ENCODE results near the gene SCUBE1.

The SCUBE1 gene

DNA sequence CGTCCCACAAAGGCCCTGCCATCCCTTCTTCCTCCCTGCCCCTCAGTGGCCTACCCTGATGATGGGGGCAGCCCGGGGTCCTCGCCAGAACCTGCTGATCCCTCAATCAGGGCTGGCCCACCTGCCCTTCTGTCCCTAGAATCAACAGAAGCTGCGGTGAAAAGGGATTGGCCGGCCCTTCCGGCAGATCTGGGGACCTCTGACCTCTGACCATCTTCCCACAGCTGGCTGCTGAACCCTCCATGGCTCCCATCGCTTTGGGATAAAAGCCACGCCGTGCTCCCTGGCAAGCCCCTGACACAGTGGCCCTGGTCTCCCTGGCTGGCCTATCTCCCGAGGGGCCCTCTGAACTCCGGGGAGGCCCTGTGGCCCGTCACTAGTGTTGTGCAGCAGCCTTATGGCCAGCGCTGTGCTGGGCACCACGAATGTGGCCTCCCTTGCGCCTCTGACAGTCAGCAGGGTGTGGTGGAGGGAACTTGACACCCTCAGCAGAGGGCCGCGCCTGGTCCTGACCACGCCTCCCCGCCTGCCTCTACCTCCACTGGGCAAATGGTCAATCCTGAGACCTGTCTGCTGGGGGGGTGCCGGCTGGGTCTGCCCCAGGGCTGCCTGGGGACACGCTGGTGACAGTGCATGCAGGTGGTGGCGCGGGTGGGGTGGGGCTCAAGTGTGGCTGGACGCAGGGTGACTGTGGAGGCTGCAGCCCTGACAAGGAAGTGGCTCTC, 98.2 kb downstream of the SCUBE1 start:
- H3K27ac ChIP-seq: no peak overlapping the region
- POLR2A ChIA-PET (ENCODE audit: low non-redundant PET): no interaction called here
- no peak for DNase-seq (ENCODE audit: low spot score)
- CTCF ChIA-PET: no interaction called here
- no peak for TF ChIP-seq CTCF (conservative IDR thresholded peaks at IDR 0.05; ENCODE audit: low read depth)

- no peak for TF ChIP-seq CTCF (conservative IDR thresholded peaks at IDR 0.05; ENCODE audit: low read depth)
- POLR2A ChIA-PET (ENCODE audit: low non-redundant PET): no interaction called here
These were observed 98.8 kb downstream of the SCUBE1 start for GRCh38 chr22:43244402-43244801.

DNA sequence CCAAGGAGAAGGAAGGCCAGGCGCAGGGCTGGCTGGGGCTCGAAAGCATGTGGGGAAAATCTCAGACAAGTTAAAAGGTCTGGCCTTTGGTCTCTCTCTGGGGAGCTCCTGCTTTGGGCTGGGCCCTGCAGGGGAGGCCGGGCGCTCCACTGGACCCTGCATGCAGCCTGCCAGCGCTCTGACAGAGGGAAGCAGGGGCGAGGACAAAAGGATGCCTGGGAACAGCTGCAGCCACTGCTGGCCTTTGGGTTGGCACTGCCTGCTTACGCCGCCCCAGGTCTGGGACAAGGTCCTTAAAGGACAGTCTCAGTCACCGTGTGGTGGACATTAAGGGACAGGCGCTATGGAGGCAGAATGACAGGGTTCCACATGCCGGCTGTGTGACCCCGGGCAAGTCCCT, 99.8 kb downstream of the SCUBE1 start:
- no peak overlapping the region for H3K27ac ChIP-seq
- POLR2A ChIA-PET (ENCODE audit: low non-redundant PET): no interaction called here
- no peak for TF ChIP-seq CTCF (conservative IDR thresholded peaks at IDR 0.05; ENCODE audit: low read depth)
- no peak for DNase-seq (ENCODE audit: low spot score)
- CTCF ChIA-PET: interaction anchor here (0.5 kb wide), 1 partner anchor 143 kb away, joined by 4 read pairs; no protein-coding TSS in a partner anchor

More at GRCh38 chr22:43244402-43244801, 98.8 kb downstream of the SCUBE1 start:
- no peak for DNase-seq (ENCODE audit: low spot score)
- CTCF ChIA-PET: no interaction called here
- H3K27ac ChIP-seq: no peak overlapping the region

DNA sequence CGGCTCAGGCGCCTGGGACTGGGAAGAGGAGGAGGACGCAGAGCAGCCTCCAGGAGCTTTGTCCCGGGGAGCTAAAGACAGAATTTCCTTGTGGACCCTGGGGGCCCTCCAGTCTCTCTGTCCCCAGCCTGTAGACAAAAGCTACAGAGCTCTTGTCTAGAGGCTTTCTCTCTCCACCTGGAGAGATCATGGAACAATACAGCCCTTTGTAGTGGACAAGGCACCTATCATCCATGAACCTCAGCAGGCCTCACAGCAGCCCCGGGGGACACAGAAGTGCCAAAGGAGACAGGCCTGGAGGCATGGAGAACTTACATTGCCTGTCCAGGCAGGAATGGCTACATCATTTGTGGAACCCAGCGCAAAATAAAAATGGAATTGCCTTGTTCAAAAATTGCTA, 100.5 kb downstream of the SCUBE1 start:
- no peak for DNase-seq (ENCODE audit: low spot score)
- no peak overlapping the region for H3K27ac ChIP-seq
- POLR2A ChIA-PET (ENCODE audit: low non-redundant PET): no interaction called here
- no peak for TF ChIP-seq CTCF (conservative IDR thresholded peaks at IDR 0.05; ENCODE audit: low read depth)
- CTCF ChIA-PET: no interaction called here

- no peak for DNase-seq (ENCODE audit: low spot score)
- POLR2A ChIA-PET (ENCODE audit: low non-redundant PET): no interaction called here
- CTCF ChIA-PET: no interaction called here
These were observed 101.3 kb downstream of the SCUBE1 start for GRCh38 chr22:43241699-43242386.

DNA sequence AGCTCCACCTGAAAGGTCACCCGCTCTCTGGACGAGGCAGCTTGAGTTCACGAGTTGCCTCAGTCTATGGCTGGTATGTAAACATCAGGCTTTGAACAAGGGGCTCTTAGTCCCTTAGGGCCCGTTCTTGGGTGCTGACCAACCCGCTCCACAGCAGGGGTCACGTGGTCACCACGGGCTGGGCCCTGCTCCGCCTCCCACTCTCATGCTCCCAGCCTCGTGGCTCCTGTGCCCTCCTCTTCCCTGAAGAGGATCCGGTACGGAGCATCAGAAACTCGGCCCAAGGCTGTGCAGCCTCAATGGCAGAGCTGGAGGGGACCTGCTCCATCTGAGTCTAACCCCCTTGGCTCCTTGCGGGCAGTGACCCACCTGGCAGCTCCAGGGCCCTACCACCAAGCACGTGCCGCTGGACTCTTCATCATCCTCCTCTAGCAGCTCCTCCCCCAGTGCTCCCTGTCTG, 102.0 kb downstream of the SCUBE1 start:
- TF ChIP-seq CTCF (conservative IDR thresholded peaks at IDR 0.05; ENCODE audit: low read depth): no peak
- no peak overlapping the region for H3K27ac ChIP-seq
- no peak for DNase-seq (ENCODE audit: low spot score)
- ChIA-PET POLR2A (ENCODE audit: low non-redundant PET) (no interaction called here), CTCF (no interaction called here)

More at GRCh38 chr22:43241699-43242386, 101.3 kb downstream of the SCUBE1 start:
- no peak for TF ChIP-seq CTCF (conservative IDR thresholded peaks at IDR 0.05; ENCODE audit: low read depth)
- no peak overlapping the region for H3K27ac ChIP-seq
